Measurements from ENCODE around the gene GMDS. TPM values are rescaled to one million over a fixed set of nuclear protein-coding genes. Genes with fewer than 3 reads are reported as not detected.

GMDS gene
- total and polyA plus RNA-seq, 2 of the 13 experiments (the other 11 are each of a cell fraction or from before 2014, with no cell fraction given) = 64.4 to 112 TPM

- TF ChIP-seq ZNF501 (CRISPR knock-in tag; IDR thresholded peaks at IDR 0.05) (no peak; the same call in 1 of the 2 replicates), HINFP (CRISPR knock-in tag; IDR thresholded peaks at IDR 0.05; ENCODE audit: low read depth) (no peak), RFX5 (IDR thresholded peaks at IDR 0.05; ENCODE audit: low read depth, low read length) (no peak), CAMTA2 (CRISPR knock-in tag; IDR thresholded peaks at IDR 0.05; ENCODE audit: borderline replicate concordance) (no peak), MNT (IDR thresholded peaks at IDR 0.05) (no peak), ZFY (CRISPR knock-in tag; IDR thresholded peaks at IDR 0.05) (no peak), MATR3 (CRISPR knock-in tag; IDR thresholded peaks at IDR 0.05) (no peak), ZNF160 (CRISPR knock-in tag; IDR thresholded peaks at IDR 0.05) (no peak), ZNF12 (CRISPR knock-in tag; IDR thresholded peaks at IDR 0.05) (no peak), FOSL1 (CRISPR knock-in tag; IDR thresholded peaks at IDR 0.05; ENCODE audit: borderline replicate concordance) (no peak), SOX5 (CRISPR knock-in tag; IDR thresholded peaks at IDR 0.05; ENCODE audit: borderline replicate concordance) (peak; percentile 61; the same call in 1 of the 2 replicates), PCBP2 (optimal IDR thresholded peaks at IDR 0.05; ENCODE audit: low read depth, low read length, poor library complexity, severe bottlenecking) (no peak), CEBPB (IDR thresholded peaks at IDR 0.05; ENCODE audit: borderline replicate concordance, low read depth, low read length) (peak; percentile 48; the same call in 1 of the 2 replicates), MAFK (conservative IDR thresholded peaks at IDR 0.05 in 1 of 2, IDR thresholded peaks at IDR 0.05 in 1 of 2; ENCODE audit: low read length in 2 of 2) (no peak), ZNF614 (CRISPR knock-in tag; IDR thresholded peaks at IDR 0.05; ENCODE audit: borderline replicate concordance) (peak; percentile 24; the same call in 1 of the 2 replicates), ZNF878 (CRISPR knock-in tag; IDR thresholded peaks at IDR 0.05) (no peak)
- TF ChIP-seq, protein P1, sequence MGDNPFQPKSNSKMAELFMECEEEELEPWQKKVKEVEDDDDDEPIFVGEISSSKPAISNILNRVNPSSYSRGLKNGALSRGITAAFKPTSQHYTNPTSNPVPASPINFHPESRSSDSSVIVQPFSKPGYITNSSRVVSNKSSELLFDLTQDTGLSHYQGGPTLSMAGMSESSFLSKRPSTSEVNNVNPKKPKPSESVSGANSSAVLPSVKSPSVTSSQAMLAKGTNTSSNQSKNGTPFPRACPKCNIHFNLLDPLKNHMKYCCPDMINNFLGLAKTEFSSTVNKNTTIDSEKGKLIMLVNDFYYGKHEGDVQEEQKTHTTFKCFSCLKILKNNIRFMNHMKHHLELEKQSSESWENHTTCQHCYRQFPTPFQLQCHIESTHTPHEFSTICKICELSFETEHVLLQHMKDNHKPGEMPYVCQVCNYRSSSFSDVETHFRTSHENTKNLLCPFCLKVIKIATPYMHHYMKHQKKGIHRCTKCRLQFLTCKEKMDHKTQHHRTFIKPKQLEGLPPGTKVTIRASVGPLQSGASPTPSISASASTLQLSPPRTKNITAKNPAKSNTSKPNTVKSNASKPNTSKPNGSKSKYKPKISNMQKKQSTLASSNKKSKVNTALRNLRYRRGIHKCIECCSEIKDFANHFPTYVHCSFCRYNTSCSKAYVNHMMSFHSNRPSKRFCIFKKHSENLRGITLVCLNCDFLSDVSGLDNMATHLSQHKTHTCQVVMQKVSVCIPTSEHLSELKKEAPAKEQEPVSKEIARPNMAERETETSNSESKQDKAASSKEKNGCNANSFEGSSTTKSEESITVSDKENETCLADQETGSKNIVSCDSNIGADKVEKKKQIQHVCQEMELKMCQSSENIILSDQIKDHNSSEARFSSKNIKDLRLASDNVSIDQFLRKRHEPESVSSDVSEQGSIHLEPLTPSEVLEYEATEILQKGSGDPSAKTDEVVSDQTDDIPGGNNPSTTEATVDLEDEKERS (CRISPR knock-in tag; IDR thresholded peaks at IDR 0.05) = peak; percentile 58; the same call in 1 of the 2 replicates
- TF ChIP-seq, protein P2, sequence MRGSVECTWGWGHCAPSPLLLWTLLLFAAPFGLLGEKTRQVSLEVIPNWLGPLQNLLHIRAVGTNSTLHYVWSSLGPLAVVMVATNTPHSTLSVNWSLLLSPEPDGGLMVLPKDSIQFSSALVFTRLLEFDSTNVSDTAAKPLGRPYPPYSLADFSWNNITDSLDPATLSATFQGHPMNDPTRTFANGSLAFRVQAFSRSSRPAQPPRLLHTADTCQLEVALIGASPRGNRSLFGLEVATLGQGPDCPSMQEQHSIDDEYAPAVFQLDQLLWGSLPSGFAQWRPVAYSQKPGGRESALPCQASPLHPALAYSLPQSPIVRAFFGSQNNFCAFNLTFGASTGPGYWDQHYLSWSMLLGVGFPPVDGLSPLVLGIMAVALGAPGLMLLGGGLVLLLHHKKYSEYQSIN (CRISPR knock-in tag; IDR thresholded peaks at IDR 0.05; ENCODE audit: borderline replicate concordance) = no peak
These were observed 637.7 kb downstream of the GMDS start (continued) for GRCh38 chr6:1607516-1608221.
